Fibroblast of villous mesenchyme (primary cell): ENCODE measurements around the gene PTGR1. TPM values are rescaled to one million over a fixed set of nuclear protein-coding genes. Genes with fewer than 3 reads are reported as not detected.

Experiments used
- DNase-seq: peaks from one replicate; pipeline ENCODE4 v3.0.0-alpha.2; 2010; ENCODE audit warnings: low read depth
- H3K4me3 ChIP-seq: 2 replicates; pipeline ENCODE4 v1.5.1; 2011; ENCODE audit warnings: low read depth, mild to moderate bottlenecking, low read length
- total RNA-seq: library from RNA; depleted of rRNA; stranded (reverse); fragments of >200 nt; gene quantifications from 2 replicates; pipeline ENCODE4 v1.2.3, GENCODE V29; 2012
- TF ChIP-seq, protein P1 (sequence below): IDR thresholded peaks from 2 replicates; pipeline ENCODE4 v1.5.1; 2012; ENCODE audit warnings: low read depth, mild to moderate bottlenecking, low read length; ENCODE audit not compliant: insufficient read depth

Gene PTGR1
- total RNA-seq, 1 donor, result 116 TPM

DNA sequence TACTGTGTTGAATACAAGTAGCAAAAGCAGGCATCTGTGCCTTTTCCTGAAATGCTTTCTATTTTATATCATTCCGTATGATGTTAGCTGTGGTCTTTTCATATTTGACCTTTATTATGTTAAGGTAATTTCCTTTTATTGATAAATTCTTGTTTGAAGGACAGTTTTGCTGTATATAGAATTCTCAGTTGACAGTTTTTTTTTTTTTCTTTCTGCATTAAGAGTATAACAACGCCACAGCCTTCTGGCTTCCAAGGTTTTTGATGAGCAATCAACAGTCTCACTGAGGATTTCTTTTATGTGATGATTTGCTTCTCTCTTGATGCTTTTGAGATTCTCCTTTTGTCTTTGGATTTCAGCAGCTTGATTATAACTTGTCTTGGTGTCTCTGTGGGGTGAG is 50.8 kb downstream of the PTGR1 start:
- no peak for DNase-seq
- TF ChIP-seq, protein P1, sequence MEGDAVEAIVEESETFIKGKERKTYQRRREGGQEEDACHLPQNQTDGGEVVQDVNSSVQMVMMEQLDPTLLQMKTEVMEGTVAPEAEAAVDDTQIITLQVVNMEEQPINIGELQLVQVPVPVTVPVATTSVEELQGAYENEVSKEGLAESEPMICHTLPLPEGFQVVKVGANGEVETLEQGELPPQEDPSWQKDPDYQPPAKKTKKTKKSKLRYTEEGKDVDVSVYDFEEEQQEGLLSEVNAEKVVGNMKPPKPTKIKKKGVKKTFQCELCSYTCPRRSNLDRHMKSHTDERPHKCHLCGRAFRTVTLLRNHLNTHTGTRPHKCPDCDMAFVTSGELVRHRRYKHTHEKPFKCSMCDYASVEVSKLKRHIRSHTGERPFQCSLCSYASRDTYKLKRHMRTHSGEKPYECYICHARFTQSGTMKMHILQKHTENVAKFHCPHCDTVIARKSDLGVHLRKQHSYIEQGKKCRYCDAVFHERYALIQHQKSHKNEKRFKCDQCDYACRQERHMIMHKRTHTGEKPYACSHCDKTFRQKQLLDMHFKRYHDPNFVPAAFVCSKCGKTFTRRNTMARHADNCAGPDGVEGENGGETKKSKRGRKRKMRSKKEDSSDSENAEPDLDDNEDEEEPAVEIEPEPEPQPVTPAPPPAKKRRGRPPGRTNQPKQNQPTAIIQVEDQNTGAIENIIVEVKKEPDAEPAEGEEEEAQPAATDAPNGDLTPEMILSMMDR, result no peak

DNA sequence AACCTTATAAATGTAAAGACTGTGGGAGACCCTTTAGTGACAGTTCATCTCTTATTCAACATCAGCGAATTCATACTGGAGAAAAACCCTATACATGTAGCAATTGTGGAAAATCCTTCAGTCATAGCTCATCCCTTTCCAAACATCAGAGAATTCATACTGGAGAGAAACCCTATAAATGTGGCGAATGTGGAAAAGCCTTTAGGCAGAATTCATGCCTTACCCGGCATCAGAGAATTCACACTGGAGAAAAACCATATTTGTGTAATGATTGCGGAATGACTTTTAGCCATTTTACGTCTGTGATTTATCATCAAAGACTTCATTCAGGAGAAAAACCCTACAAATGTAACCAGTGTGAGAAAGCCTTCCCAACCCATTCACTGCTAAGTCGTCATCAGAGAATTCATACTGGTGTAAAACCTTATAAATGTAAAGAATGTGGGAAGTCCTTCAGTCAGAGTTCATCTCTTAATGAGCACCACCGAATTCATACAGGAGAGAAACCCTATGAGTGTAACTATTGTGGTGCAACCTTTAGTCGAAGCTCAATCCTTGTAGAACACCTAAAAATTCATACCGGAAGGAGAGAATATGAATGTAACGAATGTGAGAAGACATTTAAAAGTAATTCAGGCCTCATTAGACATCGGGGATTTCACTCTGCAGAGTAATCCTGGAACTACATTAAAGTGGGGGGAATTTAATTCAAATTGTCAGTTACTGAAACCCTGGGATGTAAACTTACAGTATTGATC is 56.8 kb downstream of the PTGR1 start:
- no peak for DNase-seq
- no peak overlapping the region for H3K4me3 ChIP-seq
- TF ChIP-seq, protein P1, result no peak

More for the DNA sequence above, 50.8 kb downstream of the PTGR1 start:
- H3K4me3 ChIP-seq, result no peak overlapping the region

- no peak overlapping the region for H3K4me3 ChIP-seq
- TF ChIP-seq, protein P1, result no peak
- no peak for DNase-seq
These were observed 66.2 kb downstream of the PTGR1 start for GRCh38 chr9:111533099-111533790.

DNA sequence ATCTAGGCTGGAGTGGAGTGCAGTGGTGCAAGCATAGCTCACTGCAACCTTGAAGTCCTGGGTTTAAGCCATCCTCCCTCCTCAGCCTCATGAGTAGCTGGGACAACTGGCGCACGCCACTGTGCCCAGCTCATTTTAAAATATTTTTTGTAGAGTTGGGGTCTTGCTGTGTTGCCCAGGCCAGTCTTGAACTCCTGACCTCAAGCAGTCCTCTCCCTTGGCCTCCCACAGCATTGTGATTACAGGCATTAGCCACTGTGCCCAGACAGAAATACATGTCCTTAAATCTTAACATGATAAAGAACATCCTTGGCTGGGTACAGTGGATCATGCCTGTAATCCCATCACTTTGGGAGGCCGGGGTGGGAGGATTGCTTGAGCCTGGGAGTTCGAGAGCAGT is 67.7 kb downstream of the PTGR1 start:
- TF ChIP-seq, protein P1, result no peak
- H3K4me3 ChIP-seq, result no peak overlapping the region
- DNase-seq, result no peak

DNA sequence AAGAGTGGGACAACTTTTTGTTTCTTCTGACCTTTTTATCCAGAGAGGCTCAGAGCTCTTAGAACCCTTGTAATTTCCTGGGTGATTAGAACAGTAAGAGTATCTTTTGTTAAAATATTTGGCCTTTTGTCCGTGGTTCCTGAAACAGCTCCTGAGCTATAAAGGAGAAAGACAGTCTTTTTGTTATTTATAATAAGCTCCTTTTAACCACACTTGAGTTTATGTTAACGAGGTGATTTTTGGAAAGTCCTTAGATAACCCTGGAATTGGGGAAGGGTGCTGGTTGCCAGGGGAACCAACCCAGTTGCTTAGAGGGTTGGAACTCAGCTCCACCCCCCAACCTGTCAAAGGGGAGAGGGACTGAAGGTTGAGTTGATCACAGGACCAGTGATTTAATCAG is 69.7 kb downstream of the PTGR1 start:
- H3K4me3 ChIP-seq, result no peak overlapping the region
- DNase-seq, result no peak
- TF ChIP-seq, protein P1, result no peak

GRCh38 chr9:111527347-111527746 is 72.1 kb downstream of the PTGR1 start:
- no peak overlapping the region for H3K4me3 ChIP-seq
- no peak for DNase-seq
- TF ChIP-seq, protein P1, result no peak
